IPS DF 19.7 (cell line): ENCODE data around the gene GRAMD1B.
"Not testable (repeated sequence)": the region's sequence is repeated elsewhere in the genome, so short reads cannot be mapped to it uniquely, and the experiment has no call there.

ENCODE experiments used
- DNase-seq: peaks from one replicate; pipeline ENCODE4 v3.0.0-alpha.2; 2013; ENCODE audit warnings: low read depth, low spot score

The GRAMD1B gene

GRCh38 chr11:123640677-123641494, 210.8 kb downstream of the GRAMD1B start:
- no peak for DNase-seq

- DNase-seq = no peak
Measured at GRCh38 chr11:123641495-123641840, 211.4 kb downstream of the GRAMD1B start.

DNA sequence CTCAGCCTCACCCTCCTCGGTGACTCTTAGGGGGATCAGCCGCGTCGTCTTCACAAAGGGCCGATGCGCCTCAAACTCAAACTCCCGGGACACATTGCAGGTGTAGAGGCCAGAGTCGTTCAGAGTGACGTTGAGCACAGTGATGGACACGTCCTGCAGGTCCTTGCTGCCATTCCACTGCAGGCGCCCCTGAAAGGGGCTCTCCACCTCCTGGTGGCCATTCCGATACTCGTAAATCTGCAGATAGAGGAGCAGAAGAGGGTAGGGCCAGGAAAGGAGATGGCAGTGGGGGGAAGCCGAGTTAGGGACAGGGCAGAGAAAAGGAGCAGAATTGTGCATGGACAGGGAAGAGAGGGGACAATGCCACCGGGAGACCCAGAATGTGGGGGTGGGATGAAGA, 212.4 kb downstream of the GRAMD1B start:
- no peak for DNase-seq

DNA sequence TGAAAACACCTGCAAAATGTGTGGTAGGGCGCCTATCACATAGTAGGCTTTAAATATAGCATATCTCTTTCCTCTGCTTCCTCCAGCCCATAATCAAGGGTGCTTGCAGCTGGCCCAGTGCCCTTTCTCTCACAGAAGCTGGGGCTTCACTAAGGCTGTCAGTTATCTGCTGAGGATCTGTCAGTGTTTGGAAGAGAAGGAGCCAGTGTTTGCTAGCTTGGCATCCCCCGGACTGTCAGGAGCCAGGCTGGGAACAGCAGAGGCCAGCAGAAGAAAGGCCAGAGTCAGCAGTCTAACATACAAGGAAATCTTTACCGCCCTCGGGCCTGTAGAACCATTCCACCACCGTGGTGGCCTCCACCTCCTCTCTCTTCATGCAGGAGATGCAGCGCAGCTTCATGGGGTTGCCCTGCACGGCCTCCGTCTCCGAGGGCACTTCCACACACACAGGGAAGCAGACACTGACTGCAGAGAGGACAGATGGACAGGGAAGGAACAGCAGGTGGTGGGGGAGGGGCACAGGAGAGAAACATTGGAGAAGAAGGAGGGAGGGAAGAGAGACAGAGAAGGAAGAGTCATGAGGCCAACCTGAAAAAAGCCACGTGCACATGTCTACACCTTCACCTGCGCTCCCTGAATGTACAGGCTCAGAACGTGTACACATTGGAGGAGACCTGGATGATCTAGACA, 215.4 kb downstream of the GRAMD1B start:
- DNase-seq = no peak

DNA sequence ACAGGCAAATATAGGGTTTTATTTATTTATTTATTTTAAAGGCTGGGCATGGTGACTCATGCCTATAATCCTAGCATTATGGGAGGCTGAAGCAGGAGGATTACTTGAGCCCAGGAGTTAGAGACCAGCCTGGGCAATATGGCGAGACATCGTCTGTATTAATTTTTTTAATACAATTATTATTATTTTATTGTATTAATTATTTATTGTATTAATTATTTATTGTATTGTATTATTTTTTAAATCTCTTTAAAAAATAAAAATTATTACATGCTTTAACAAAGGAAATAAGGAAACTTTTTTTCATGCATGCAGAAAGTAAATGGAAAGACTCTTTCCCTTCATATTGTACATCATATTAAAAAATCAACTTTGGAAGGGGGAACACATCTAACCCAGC, 220.8 kb downstream of the GRAMD1B start:
- DNase-seq = no peak

GRCh38 chr11:123652599-123652998, 222.5 kb downstream of the GRAMD1B start:
- no peak for DNase-seq

- no peak for DNase-seq
Measured at GRCh38 chr11:123653483-123653826, 223.4 kb downstream of the GRAMD1B start.

DNA sequence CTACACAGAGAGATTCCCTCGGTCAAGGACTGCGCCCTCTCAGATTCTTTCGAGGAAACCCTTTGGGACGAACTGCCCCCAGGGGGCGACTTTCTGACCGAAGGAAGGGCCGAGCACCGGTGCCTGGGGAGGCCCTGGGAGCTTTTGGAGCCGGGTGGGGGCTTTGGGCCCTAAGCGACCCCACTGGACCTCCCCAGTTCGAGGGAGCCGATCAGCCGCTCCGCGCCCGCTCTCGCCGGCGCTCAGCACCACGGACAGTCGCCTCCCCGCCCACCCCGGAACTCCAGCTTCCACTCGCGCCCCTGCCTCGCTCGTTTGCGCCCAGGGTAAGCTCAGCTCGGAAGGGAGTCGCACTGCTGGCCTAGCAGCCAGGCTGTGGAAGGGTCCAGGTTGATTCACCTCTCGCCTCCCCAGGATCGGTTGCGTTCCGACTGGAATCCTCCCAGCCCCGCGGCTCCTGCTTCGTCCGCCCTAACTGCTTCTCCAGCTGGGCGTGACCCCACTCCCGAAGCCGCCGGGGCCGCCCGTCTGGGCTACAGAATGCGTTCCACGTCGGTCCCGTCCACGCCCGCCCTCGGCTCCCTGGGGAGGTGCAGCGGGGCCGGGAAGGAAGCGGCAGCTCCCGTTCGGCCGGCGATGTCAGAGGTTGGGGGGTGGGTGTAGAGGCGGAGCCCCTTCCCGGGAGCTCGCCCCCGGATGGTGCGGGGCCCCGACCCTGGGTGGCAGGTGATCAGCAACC, 223.9 kb downstream of the GRAMD1B start:
- DNase-seq = no peak

GRCh38 chr11:123654566-123655081, 224.6 kb downstream of the GRAMD1B start, which contains the start of gene SCN3B:
SCN3B (minus strand) TSS chr11:123654624; CDS start chr11:123653801, 823 bp downstream.
- DNase-seq = no peak

DNA sequence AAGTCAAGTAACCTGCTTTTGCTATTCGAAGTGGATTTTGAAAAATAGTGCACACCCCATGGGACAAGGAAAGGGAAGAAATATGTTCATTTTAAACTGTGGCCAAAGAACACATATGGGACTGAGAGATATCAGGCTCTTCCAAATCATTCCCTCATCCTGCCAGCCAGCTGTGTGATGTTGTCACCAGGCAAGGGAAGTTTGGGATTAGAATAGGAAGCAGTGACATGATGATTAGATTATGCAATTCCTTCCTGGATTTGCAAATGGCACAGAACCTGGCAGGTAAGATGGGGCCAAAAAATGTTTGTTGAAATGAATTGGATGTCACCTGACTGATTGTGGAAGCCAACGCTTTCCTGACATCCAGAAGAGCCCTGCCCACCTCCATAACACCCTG, 229.2 kb downstream of the GRAMD1B start:
- DNase-seq = no peak

DNA sequence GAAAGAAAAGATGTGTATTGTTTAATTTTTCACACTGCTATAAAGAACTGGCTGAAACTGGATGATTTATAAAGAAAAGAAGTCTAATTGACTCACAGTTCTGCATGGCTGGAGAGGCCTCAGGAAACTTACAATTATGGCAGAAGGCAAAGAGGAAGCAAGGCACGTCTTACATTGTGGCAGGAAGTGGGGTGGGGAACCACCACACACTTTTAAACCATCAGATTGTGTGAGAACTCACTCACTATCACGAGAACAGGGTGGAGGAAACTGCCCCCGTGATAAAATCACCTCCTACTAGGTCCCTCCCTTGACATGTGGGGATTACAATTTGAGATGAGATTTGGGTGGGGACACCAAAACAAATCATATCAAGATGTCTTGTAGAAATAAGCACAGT, 229.9 kb downstream of the GRAMD1B start:
- DNase-seq = not testable (repeated sequence)

DNA sequence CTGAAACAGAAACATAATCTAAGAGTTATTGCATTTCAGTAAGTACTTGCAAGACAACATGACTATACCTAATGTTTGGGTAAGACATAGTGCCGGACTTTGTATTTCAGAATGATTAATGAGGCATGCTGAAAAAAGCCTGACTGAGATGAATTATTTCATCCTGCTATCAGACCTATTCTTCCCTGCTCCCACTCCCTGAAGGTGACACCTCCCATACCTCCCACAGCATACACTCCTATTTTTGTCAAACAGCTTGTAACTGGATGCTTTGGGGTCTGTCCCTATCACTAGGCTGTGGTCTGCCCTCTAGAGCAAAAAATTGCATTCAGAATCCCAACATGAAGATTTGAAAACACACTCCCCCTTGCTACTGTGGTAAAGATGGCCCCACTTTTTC, 235.2 kb downstream of the GRAMD1B start:
- no peak for DNase-seq

DNA sequence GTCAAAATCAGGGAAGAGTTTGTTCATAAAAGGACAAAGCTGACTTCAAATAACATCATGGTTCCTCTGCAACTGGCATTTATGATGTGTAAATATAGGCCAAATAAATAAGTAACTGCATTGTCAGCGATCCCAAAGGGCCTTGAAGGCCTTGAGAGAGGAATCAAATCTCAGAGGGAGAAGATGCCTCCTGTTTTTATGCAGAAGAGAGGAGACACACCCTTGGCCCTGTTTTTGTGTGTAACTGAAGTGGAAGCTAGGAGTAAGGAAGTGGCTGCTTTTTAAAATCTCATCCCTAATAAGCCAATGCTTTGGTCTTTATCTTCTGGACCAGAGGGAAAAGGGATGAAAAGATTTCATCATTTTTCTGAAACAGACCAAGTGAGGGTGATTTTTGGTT, 240.0 kb downstream of the GRAMD1B start:
- no peak for DNase-seq

- DNase-seq = no peak
Measured at GRCh38 chr11:123671534-123671933, 241.5 kb downstream of the GRAMD1B start.

- DNase-seq = no peak
Measured at GRCh38 chr11:123672568-123672967, 242.5 kb downstream of the GRAMD1B start.

DNA sequence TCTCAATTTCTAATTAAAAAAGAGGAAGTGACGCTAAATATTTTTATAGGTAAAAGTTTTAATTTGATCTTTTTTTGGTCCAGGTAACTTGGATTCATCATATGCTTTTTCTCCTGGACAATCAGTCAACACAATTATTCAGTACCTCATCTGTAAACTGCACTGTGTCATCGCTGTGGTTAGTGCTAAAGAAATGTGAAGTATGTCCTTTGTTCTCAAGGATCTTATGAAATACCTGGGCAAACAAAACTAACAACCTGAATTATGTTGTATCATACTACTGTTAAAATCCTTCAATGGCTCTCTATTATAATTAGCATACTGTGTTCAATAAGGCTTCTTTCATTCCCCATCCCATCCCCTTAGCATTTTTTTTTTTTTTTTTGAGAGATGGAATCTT, 244.2 kb downstream of the GRAMD1B start:
- no peak for DNase-seq
